HepG2 (cell line): ENCODE results near the gene C3orf18. TPM values are rescaled to one million over a fixed set of nuclear protein-coding genes. Genes with fewer than 3 reads are reported as not detected.

Experiments
- E2F2 ChIP-seq: sonication (generic); formaldehyde crosslinking; IDR thresholded peaks from 2 replicates; pipeline ENCODE4 v1.4.0; 2020; ENCODE audit warnings: missing genetic modification reagents, borderline replicate concordance
- FOXA3 ChIP-seq: IDR thresholded peaks from 2 replicates; pipeline ENCODE4 v1.6.1; 2016; ENCODE audit warnings: missing genetic modification reagents, missing compliant biosample characterization
- FOXO1 ChIP-seq: sonication (generic); formaldehyde crosslinking; IDR thresholded peaks from 2 replicates; pipeline ENCODE4 v1.4.0; 2020; ENCODE audit warnings: missing genetic modification reagents
- HDAC6 ChIP-seq: fragments of 200-600 bp; sonication (generic); IDR thresholded peaks from 2 replicates; pipeline ENCODE4 v1.7.0; 2017; ENCODE audit warnings: mild to moderate bottlenecking, antibody characterized with exemption, low read length, low read depth
- HOXD1 ChIP-seq: sonication (generic); formaldehyde crosslinking; IDR thresholded peaks from 2 replicates; pipeline ENCODE4 v1.5.0; 2020; ENCODE audit warnings: missing genetic modification reagents
- PAF1 ChIP-seq: IDR thresholded peaks from 2 replicates; pipeline ENCODE4 v1.6.1; 2016; ENCODE audit warnings: missing genetic modification reagents, missing compliant biosample characterization
- RFX5 ChIP-seq: IDR thresholded peaks from 2 replicates; pipeline ENCODE4 v1.6.1; 2011; ENCODE audit warnings: low read depth, low read length, improper control_type of control experiment
- SRF ChIP-seq: IDR thresholded peaks from 2 replicates; pipeline ENCODE4 v1.6.1; 2011; ENCODE audit warnings: mild to moderate bottlenecking, low read depth, low read length, moderate library complexity
- TFAP4 ChIP-seq: sonication (generic); IDR thresholded peaks from 2 replicates; pipeline ENCODE4 v1.6.1; 2016; ENCODE audit warnings: low read depth, borderline replicate concordance
- ZNF30 ChIP-seq: sonication (generic); formaldehyde crosslinking; IDR thresholded peaks from 2 replicates; pipeline ENCODE4 v1.5.0; 2020; ENCODE audit warnings: mild to moderate bottlenecking, missing genetic modification reagents
- ZNF451 ChIP-seq: sonication (generic); formaldehyde crosslinking; IDR thresholded peaks from 2 replicates; pipeline ENCODE4 v1.5.0; 2020; ENCODE audit warnings: mild to moderate bottlenecking, missing genetic modification reagents
- ZNF564 ChIP-seq: sonication (generic); formaldehyde crosslinking; IDR thresholded peaks from 2 replicates; pipeline ENCODE4 v1.8.1; 2023; ENCODE audit warnings: mild to moderate bottlenecking, missing genetic modification reagents
- ZNF589 ChIP-seq: sonication (generic); formaldehyde crosslinking; conservative IDR thresholded peaks from 2 replicates; pipeline ENCODE4 v1.8.0; 2022; ENCODE audit warnings: mild to moderate bottlenecking, moderate library complexity, missing genetic modification reagents
- ZNF598 ChIP-seq: sonication (generic); formaldehyde crosslinking; IDR thresholded peaks from 2 replicates; pipeline ENCODE4 v1.5.1; 2020; ENCODE audit warnings: mild to moderate bottlenecking, missing genetic modification reagents, borderline replicate concordance
- ZNF878 ChIP-seq: sonication (generic); formaldehyde crosslinking; IDR thresholded peaks from 2 replicates; pipeline ENCODE4 v1.8.1; 2023; ENCODE audit warnings: mild to moderate bottlenecking, missing genetic modification reagents, moderate library complexity
- ZSCAN25 ChIP-seq: sonication (generic); formaldehyde crosslinking; IDR thresholded peaks from 2 replicates; pipeline ENCODE4 v1.8.0; 2022; ENCODE audit warnings: mild to moderate bottlenecking, missing genetic modification reagents
- polyA plus RNA-seq, 8 experiments: library from polyadenylated mRNA; depleted of rRNA in 3 of 8; stranded (reverse) in 7 of 8; unstranded in 1 of 8; fragments of >200 nt; fragmentation: Illumina TruSeq in 4 of 8; extraction: Trizol in 4 of 8; gene quantifications; 2 replicates each; pipeline versions ENCODE4 v1.2.1 to v1.2.3, GENCODE V29; 2011 to 2016; ENCODE audit warnings: low read depth in 4 of 8, missing spikeins in 1 of 8, mixed read lengths in 1 of 8; ENCODE audit not compliant: insufficient read depth in 1 of 8
- total RNA-seq, 5 experiments: library from RNA; depleted of rRNA; stranded (reverse); fragments of >200 nt; fragmentation: Illumina TruSeq; extraction: Trizol; gene quantifications; 2 replicates each; pipeline ENCODE4 v1.2.3, GENCODE V29; 2016; ENCODE audit warnings: low read depth in 1 of 5
- TF ChIP-seq, protein P1 (sequence below): sonication (generic); formaldehyde crosslinking; conservative IDR thresholded peaks from 2 replicates; pipeline ENCODE4 v1.4.0; 2020; ENCODE audit warnings: missing genetic modification reagents
- TF ChIP-seq, protein P2 (sequence below): IDR thresholded peaks from 2 replicates; pipeline ENCODE4 v1.6.1; 2016; ENCODE audit warnings: mild to moderate bottlenecking

Gene C3orf18
- total and polyA plus RNA-seq, 2 of the 13 experiments (the other 11 are each of a cell fraction or from before 2014, with no cell fraction given), result 1.6 to 4.8 TPM

DNA sequence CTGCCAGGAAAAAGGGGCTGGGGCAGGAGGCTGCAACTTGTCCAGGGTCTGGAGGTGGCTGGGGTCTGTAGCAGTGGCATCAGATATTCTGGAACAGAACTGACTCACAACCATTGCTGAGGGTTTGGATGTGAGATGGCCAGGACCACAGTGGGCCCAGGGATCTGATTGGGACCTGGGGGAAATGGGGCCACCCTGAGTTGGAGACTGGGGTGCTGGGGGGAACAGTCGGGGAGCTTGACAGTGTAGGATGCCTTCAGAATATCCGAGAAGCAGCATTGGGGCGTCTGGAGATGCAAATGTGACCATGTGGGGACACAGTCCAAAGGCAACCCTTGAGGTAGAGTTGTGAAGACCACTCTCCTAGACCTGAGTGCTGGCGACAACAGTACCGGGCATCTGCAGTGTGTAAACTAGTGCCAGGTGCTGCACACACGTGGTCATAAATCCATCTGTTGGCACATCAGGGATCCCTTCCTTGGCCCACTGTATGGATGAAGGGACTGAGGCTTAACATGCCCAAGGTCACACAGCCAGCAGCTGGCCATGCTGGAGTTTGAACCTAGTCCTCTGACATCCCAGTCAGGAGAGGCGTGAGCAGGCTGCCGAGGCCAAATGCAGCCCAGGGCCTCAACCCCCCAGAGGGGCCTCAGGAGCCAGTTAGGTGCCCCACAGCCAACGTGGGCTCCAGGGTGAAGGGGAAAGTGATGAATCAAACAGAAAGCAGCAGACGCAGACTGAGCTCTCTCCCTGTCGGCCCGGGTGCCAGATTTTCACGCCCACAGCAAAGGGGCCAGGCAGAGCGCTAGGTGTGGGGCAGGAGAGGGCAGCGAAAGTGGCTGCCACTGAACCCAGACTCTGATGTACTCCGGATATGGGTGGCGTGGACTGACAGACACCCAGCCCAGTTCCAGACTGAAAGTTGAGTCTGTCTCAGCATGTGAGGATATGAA is 20.5 kb upstream of the C3orf18 start (continued):
- TF ChIP-seq RFX5 (no peak), ZNF451 (CRISPR knock-in tag) (peak; percentile 14; the same call in 1 of the 2 replicates), E2F2 (CRISPR knock-in tag) (no peak), ZNF30 (CRISPR knock-in tag) (no peak), SRF (no peak), ZNF598 (CRISPR knock-in tag) (no peak), HOXD1 (CRISPR knock-in tag) (no peak), PAF1 (CRISPR knock-in tag) (no peak), ZNF589 (0 out of 2 replicates have a peak, but pooled peaks have one; percentile 43), ZNF564 (CRISPR knock-in tag) (peak; percentile 55), FOXA3 (CRISPR knock-in tag) (no peak; the same call in 1 of the 2 replicates), TFAP4 (peak; percentile 94), ZNF878 (no peak), HDAC6 (no peak), ZSCAN25 (CRISPR knock-in tag) (no peak), FOXO1 (CRISPR knock-in tag) (peak; percentile 57; the same call in 1 of the 2 replicates)
- TF ChIP-seq, protein P1, sequence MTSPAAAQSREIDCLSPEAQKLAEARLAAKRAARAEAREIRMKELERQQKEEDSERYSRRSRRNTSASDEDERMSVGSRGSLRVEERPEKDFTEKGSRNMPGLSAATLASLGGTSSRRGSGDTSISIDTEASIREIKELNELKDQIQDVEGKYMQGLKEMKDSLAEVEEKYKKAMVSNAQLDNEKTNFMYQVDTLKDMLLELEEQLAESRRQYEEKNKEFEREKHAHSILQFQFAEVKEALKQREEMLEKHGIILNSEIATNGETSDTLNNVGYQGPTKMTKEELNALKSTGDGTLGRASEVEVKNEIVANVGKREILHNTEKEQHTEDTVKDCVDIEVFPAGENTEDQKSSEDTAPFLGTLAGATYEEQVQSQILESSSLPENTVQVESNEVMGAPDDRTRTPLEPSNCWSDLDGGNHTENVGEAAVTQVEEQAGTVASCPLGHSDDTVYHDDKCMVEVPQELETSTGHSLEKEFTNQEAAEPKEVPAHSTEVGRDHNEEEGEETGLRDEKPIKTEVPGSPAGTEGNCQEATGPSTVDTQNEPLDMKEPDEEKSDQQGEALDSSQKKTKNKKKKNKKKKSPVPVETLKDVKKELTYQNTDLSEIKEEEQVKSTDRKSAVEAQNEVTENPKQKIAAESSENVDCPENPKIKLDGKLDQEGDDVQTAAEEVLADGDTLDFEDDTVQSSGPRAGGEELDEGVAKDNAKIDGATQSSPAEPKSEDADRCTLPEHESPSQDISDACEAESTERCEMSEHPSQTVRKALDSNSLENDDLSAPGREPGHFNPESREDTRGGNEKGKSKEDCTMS (CRISPR knock-in tag), result no peak
- TF ChIP-seq, protein P2, sequence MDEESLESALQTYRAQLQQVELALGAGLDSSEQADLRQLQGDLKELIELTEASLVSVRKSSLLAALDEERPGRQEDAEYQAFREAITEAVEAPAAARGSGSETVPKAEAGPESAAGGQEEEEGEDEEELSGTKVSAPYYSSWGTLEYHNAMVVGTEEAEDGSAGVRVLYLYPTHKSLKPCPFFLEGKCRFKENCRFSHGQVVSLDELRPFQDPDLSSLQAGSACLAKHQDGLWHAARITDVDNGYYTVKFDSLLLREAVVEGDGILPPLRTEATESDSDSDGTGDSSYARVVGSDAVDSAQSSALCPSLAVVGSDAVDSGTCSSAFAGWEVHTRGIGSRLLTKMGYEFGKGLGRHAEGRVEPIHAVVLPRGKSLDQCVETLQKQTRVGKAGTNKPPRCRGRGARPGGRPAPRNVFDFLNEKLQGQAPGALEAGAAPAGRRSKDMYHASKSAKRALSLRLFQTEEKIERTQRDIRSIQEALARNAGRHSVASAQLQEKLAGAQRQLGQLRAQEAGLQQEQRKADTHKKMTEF (CRISPR knock-in tag), result peak; percentile 71; the same call in 1 of the 2 replicates
